Activated T-cell treated with anti-CD3 and anti-CD28 coated beads for 4 hours (primary cell): ENCODE data around the gene MRPL9.
"Not testable (repeated sequence)": the region's sequence is repeated elsewhere in the genome, so short reads cannot be mapped to it uniquely, and the experiment has no call there.

Experiments used
- DNase-seq: peaks from one replicate; pipeline ENCODE4 v3.0.0-alpha.2; 2020

The MRPL9 gene

DNA sequence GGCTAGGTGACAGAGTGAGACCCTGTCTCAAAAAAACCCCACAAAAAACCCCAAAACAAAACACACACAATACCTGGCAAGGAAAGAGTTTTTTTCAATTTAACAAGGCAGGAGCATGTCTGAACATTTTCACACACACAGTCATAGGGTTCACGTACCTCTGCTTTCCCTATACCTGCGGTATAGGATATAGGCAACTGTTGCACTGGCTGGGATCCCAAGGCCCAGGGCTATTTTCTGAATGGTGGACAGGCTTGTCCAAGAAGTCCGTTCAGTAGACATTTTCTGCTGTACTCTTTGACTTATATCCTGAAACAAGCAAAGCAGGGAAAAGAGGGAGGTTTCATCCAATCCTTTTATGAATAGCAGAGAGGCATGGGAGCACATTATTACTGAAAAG, 19.4 kb upstream of the MRPL9 start:
- DNase-seq: no peak

- not testable (repeated sequence) for DNase-seq
Measured at GRCh38 chr1:151782026-151782425, 18.7 kb upstream of the MRPL9 start.

DNA sequence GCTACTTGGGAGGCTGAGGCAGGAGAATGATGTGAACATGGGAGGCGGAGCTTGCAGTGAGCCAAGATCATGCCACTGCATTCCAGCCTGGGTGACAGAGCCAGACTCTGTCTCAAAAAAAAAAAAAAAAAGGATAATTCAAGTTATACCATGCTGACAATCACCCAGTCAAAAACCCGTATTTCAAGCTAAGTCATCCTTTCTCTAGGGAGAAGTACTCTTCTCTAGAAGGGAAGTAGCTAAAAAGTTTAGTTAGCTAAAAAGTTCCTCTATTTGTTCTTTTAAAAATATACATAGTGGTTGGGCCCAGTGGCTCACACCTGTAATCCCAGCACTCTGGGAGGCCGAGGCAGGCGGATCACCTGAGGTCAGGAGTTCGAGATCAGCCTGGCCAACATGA, 17.4 kb upstream of the MRPL9 start:
- DNase-seq: not testable (repeated sequence)

GRCh38 chr1:151779852-151780251, 16.6 kb upstream of the MRPL9 start:
- no peak for DNase-seq

GRCh38 chr1:151777317-151777716, 14.0 kb upstream of the MRPL9 start:
- DNase-seq: no peak

DNA sequence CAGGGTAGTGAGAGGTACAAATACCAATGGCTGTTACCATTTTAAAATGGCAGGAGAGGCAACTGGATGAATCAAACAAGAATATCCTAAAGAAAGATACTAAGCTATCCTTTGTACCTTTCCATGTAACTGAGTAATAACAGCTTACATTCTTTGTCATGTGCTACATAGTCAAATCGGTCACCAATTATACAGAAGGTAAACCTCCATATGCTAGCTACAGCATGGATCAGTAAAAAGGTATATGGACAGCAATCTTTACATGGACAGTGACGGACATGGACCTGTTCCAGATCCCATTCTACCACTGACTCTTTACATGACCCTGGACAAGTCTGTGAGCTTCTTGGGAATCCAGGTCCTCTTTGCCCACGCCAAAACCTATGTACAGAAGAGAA, 13.4 kb upstream of the MRPL9 start:
- DNase-seq: no peak

GRCh38 chr1:151775894-151776664, 12.8 kb upstream of the MRPL9 start:
- no peak for DNase-seq

DNA sequence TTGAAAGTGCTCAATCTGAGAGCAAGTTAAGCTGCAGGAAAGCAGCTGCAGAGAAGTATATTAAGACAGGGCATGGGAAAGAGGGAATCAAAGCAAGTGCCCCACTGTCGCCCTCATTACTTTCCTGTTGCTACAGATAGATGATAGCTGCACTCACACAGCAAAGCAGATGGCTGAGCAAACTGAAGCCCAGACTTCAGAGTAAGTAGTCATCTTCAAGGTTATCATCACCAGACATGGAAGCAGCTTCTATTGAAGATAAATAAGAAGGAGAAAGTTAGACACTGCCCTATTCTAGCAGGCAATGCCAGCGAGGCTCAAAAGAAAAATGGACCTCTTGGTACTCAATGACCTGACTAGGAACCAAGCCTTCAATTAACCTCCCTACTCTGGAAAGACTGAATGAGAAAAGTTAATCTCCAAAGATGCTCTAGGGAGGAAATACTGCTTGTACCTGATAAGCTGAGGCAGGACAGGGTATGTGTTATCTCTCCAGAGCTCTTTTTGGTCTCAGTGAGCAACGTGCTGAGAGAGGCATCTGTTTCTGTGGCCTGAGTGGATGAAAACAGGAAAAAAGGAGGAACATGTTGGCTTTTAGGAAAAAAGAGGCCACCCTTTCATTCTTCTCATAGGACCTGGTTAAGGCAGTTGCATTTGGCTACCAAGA, 11.1 kb upstream of the MRPL9 start:
- DNase-seq: no peak

DNA sequence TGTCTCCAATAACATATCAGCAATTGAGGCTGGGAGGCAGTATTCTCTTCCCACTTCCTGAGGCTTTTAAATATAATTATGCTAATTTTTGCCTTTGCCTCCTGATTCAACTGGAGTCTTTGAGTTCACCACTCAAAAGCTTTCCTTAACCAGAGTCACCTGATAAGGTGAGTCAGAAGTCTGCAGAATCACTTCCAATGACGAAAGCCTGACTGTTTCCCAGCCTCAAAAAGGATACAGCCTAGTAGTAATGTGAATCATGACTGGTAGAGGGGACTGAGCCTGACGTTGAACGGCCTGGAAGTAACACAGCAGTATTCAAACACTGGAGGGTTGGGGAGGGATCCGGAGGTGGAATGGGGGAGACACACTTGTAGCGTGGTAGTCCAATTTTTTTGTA, 10.4 kb upstream of the MRPL9 start:
- no peak for DNase-seq

DNA sequence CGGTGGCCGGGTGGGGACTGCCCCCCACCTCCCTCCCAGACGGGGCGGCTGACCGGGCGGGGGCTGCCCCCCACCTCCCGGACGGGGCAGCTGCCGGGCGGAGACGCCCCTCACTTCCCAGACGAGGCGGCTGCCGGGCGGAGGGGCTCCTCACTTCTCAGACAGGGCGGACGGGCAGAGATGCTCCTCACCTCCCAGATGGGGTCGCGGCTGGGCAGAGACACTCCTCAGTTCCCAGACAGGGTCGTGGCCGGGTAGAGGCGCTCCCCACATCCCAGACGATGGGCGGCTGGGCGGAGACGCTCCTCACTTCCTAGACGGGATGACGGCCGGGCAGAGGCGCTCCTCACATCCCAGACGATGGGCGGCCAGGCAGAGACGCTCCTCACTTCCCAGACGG, 6.0 kb upstream of the MRPL9 start:
- not testable (repeated sequence) for DNase-seq

DNA sequence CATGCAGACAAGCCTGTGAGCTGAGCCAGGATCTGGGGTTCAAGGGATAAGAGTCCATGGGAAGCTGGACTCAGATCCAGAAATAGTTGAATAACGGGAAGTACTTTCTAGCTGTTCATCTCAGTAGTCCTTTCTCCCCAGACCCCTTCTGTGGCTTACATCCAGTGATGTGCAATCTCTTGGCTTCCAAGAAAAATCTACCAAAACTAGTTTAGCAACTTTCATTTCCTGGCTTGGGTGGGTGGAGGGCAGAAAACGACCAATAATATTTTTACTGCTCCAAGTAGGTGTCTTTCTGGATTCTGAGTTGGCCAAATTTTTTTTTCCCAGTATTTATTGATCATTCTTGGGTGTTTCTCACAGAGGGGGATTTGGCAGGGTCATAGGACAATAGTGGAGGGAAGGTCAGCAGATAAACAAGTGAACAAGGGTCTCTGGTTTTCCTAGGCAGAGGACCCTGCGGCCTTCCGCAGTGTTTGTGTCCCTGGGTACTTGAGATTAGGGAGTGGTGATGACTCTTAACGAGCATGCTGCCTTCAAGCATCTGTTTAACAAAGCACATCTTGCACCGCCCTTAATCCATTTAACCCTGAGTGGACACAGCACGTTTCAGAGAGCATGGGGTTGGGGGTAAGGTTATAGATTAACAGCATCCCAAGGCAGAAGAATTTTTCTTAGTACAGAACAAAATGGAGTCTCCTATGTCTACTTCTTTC, 5.2 kb upstream of the MRPL9 start:
- not testable (repeated sequence) for DNase-seq

GRCh38 chr1:151763990-151764389, 694 bp upstream of the MRPL9 start:
- no peak for DNase-seq

DNA sequence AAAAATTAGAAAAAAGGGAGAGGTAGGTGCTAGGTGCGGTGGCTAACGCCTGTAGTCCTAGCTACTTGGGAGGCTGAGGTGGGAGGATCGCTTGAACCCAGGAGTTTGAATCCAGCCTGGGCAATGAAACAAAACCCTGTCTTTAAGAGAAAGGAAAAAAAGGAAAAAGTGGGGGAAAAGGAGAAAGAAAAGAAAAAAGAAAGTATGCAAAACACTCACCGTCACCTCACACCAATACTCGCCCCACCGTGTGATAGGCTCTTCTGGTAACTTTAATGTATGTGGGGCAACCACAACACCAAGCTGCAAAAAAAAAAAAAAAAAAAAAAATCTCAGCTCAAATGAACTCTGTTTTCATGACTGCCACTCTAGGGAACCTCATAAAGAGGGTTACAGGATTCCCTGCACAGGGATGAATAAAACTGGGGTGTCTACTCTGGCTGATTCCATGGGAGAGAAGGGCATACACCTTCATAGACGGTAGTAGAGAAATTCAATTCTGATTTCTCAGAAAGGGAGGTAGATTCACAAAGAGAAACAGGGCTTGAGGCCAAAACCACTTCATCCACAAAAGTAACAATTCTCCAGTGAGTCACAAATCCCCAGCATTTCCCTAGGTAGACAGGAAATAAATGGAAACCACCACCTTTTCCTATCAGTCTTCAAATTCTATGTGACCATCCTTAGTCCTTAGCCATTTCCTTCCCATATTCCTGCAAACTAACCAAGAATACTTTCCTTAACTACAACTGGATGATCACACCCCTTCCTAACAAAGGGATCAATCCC, 2.5 kb downstream of the MRPL9 start:
- DNase-seq: no peak

GRCh38 chr1:151759241-151759640, 4.1 kb downstream of the MRPL9 start:
- DNase-seq: no peak

GRCh38 chr1:151756291-151756690, 7.0 kb downstream of the MRPL9 start:
- no peak for DNase-seq

- no peak for DNase-seq
Measured at GRCh38 chr1:151741516-151741915, 21.8 kb downstream of the MRPL9 start.

- DNase-seq: no peak
Measured at GRCh38 chr1:151739590-151740355, 23.5 kb downstream of the MRPL9 start.

GRCh38 chr1:151737479-151737878, 25.8 kb downstream of the MRPL9 start:
- no peak for DNase-seq

- DNase-seq: no peak
Measured at GRCh38 chr1:151737026-151737425, 26.3 kb downstream of the MRPL9 start.

DNA sequence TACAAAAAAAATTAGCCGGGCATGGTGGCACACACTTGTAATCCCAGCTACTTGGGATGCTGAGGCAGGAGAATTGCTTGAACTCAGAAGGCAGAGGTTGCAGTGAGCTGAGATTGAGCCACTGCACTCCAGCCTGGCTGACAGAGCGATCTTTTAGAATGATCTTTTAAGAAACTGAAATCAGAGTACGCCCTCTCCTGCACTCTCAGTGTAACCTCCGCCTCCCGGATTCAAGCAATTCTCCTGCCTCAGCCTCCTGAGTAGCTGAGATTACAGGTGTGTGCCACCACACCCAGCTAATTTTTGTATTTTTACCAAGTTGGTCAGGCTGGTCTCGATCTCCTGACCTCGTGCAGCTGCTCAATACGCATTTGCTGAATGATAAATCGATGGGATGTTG, 29.3 kb downstream of the MRPL9 start:
- not testable (repeated sequence) for DNase-seq

DNA sequence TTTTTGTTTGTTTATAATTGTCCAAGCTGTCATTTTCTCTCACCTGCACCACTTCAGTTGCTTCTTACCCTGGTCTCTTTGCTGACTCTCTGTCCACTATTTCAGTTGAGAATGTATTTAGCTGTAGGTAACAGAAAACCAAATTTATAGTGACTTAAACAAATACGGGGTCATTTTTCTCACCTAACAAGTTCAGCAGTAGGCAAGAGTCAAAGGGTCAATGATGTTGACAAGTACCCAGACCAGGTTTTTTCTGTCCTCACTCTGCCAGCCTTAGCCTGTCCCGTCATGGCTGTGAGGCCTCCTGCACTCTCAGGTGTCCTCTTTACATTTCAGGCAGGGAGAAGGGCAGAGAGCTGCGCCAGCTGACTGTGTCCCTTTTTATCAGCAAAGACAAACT, 30.2 kb downstream of the MRPL9 start:
- DNase-seq: no peak

DNA sequence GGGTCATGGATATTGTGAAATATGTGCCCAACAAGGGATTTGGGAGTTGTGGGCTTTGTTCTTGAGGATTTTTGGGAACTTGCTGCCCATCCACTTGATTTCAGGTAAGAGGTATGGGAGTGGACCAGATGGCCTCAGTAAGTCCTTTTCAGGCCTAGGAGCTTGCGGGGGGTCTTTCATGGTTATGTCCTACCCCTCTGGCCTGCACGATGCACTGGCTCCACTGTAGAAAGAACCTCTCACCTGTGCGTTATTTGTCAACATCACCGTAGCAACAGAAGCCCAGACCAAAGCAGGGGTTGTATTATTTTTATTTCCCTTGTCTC, 33.4 kb downstream of the MRPL9 start:
- no peak for DNase-seq
